Stimulated activated naive CD4-positive, alpha-beta T cell (primary cell): ENCODE results near the gene AOAH.

Source experiments
- DNase-seq, 6 experiments: peaks; one replicate each; lab custom pipeline; 2025; lab: John Stamatoyannopoulos, UW

Gene AOAH

GRCh38 chr7:36691983-36692382, 32.3 kb downstream of the AOAH start:
- DNase-seq = no peak

- no peak for DNase-seq
Measured at GRCh38 chr7:36690514-36691187, 33.6 kb downstream of the AOAH start.

GRCh38 chr7:36690041-36690440, 34.3 kb downstream of the AOAH start:
- DNase-seq = no peak

GRCh38 chr7:36686499-36686898, 37.8 kb downstream of the AOAH start:
- no peak for DNase-seq

DNA sequence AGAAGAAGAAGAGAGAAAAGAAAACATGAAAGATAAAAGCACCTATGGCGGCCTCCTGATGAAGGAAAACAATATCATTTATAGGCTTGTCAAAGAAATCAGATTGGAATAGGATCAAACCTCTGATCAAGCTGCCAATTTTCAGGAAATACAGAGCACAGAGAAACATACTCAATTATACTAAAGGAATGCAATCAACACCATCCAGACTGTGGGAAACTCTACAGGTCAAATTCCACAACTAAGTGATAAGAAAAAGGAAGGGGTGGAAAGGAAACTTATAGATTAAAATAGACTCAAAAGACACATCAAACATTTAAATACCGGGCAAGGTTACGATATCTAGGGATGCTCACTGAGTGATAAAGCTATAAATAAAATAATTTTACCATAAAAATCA, 39.3 kb downstream of the AOAH start:
- DNase-seq = no peak

- no peak for DNase-seq
Measured at GRCh38 chr7:36683695-36684357, 40.5 kb downstream of the AOAH start.

GRCh38 chr7:36683111-36683510, 41.2 kb downstream of the AOAH start:
- no peak for DNase-seq

DNA sequence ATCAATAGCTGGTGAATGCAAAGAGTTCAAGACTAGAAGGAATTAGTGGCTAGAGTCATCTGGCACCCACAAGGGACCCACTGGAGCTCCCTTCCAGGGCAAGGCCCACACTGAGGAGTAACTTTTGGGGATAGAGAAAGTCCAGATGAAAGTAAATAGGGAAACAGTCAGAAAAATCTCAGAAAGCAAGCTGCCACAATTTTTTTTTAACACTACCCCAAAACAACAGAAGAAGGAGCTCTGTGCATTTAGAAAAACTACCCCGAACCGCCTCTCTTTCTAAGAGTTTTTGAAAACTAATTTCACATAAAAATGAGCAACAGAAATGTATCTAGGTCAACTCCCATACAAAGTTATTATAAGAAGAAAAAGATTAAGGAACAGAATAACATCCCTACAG, 42.2 kb downstream of the AOAH start:
- peak in 3 of 6 experiments; percentile 3 to 14 (median 7) for DNase-seq

GRCh38 chr7:36677769-36678437, 46.4 kb downstream of the AOAH start:
- peak in 1 of 6 experiments; percentile 12 for DNase-seq

DNA sequence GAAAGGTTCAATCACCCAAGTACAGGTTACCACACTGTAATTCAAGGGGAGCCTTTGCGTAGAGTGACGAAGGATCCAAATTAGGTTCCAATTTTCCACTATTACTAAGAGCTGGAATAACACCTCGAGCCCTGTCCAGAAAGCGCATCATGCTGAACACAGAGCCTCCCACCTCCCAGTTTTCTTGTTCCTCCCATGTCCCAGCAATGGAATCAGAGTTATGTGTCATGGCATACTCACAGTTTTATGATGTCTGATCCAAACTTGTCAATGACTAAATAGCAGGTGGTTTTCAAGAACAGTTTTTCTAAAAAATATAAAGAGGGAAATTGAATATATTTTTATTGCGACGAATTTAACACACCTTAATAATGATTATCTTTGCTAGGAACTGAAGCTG, 50.6 kb downstream of the AOAH start:
- DNase-seq = no peak

DNA sequence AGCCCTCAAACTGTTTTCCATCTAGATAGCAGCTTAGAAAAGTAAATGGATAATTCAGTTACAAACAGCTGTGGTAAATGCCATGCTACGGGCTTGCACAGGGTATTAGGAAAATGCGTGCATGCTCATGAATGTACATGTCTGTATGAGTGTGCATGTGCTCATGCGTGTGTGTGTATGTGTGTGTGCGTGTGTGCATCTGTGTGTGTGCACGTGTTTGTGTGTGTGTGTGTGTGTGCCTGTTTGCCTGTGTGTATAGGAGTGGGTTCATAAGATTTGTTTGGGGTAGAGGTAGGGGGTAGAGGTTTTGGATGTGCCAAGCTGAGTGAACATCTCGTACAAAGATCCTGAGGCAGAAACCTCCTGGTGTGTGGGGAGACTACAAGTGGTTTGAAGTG, 52.9 kb downstream of the AOAH start:
- no peak for DNase-seq

GRCh38 chr7:36670585-36671431, 53.5 kb downstream of the AOAH start:
- peak; percentile 35 to 83 (median 56) for DNase-seq

DNA sequence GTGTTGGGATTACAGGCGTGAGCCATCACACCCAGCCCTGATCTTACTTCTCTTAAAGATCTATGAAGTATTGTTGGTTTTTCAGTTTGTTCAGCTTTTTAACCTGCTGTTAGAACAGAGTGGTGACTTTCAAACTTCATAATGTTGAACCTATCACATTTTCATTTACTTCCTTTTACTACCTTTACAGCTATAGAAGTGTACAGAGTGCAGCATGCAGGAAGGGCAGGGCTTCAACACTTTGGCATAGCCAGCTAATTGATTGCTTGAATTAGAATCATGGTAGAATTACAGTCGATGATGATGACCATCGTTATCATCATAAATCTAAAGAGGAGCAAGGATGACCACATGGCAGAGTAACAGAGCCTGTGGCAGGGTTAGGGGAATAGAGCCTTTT, 55.5 kb downstream of the AOAH start:
- no peak for DNase-seq

DNA sequence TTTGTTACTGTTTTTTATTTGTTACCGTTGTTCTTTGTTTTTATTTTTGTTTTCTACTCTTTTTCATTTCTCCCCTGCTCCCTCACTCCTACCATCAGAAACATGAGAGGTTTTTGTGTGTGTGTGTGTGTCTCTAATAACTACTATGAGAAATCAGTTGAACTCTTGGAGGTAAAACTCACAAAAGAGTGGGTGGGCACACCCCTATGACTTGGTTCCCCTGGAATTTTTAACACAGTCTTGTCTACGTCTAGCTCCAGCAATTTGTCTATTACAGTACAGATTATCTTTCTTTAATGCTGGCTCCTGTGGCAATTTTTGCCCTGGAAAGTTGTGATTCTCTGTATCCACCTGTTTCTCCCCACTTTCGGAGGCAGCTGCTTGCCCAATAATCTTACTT, 56.2 kb downstream of the AOAH start:
- DNase-seq = no peak

DNA sequence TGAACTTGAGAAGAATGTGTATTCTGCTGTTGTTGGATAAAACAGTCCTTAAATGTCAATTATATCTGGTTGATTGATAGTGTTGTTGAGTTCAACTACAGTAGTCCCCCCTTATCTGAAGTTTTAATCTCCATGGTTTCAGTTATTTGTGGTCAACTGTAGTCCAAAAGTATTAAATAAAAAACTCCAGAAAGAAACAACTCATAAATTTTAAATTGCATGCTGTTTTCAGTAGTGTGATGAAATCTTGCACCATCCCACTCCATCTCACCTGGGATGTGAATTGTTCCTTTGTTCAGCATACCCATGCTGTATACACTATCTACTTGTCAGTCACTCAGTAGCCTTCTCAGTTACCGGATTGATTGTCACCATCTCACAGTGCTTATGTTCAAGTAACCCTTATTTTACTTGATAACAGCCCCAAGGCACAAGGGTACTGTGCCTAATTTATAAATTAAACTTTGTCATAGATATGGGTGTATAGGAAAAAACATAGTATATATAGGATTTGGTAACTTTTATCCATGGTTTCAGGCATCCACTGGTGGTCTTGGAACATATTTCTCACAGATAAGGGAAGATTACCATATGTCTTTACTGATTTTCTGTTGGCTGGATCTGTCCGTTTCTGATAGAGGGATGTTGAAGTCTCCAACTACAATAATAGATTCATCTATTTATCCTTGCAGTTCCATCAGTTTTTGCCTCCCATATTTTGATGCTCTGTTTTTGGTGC, 57.1 kb downstream of the AOAH start:
- DNase-seq = no peak

GRCh38 chr7:36663481-36663880, 60.8 kb downstream of the AOAH start:
- DNase-seq = no peak

DNA sequence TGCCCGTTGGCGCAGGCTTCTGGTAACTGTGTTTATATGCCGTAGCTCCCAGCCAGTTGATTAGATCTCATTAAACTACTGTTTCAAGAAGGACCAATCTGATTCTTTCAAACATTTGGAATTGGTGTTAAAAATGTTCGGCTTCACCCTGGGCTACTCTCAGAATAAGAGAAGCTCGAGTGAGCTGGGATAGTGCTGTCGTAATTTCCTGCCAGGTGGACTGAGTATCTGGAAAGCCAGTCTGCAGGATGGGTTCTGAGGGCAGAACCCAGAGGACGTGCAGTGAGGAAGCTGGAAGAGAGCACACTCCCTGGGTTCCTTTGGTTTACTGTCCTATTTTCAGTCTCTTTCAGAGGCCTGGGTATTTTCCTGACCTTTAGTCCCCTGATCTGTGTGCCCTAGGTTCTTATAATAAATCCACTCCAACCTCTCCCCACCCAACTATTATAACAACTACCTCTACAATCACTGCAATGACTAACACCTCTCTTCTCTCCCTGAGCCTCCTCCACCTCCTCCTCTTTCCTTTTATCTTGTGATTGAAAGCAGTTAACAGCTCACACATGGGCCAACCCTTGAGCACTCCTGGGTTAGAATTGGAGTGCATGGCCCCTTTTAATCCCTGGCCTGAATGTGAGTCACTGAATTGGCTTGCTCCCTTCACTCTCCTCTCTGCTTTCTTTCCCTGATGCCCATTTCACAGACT, 63.0 kb downstream of the AOAH start:
- DNase-seq = no peak

GRCh38 chr7:36659638-36660341, 64.5 kb downstream of the AOAH start:
- DNase-seq = no peak

GRCh38 chr7:36659172-36659516, 65.2 kb downstream of the AOAH start:
- DNase-seq = no peak

DNA sequence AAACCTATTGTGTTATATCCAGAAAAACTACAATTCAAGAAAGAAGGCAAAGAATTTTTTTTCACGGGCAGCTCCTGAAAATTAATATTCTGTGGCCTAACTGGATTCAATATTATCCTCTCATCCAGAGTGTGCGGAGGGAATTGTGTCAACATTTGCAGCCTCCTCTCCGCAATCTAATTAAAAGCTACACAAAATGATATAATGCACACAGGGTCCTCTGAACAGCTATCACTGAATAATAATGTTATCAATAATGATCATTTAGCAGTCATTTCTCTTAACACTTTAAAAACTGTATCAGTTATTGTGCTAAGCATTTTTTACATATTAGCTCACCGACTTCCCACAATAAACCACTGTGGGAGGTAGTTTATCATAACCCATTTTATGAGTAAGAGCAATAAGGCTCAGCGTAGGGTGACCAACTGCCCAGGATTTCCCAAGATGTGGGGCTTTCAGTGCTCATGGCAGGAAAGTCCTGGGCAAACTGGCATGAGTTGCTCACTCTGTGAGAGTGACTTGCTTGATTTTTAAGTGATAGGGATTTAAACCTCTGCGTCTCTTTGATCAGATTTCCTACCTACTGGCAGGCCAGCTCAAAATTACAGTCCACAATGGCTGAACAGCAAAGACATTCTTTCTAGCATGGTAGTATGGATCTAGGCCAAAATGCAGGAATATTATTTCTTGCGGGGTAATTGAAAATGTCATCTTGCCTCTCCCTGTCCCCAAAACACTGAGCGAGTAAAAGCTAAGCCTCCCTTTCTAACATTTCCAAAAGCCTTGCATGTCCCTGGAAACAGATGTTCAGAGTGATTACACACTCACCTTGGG, 65.7 kb downstream of the AOAH start:
- DNase-seq = no peak
